Type B pancreatic cell (in vitro differentiated cells): Measurements from ENCODE around the gene PDIA6. TPM values are rescaled to one million over a fixed set of nuclear protein-coding genes. Genes with fewer than 3 reads are reported as not detected.
"Not testable (repeated sequence)": the region's sequence is repeated elsewhere in the genome, so short reads cannot be mapped to it uniquely, and the experiment has no call there.

ENCODE experiments used
- DNase-seq: peaks from one replicate; pipeline ENCODE4 v3.0.0; 2021; ENCODE audit warnings: mixed read lengths; ENCODE audit not compliant: unreplicated experiment; ENCODE audit errors: extremely low spot score
- H3K27ac Mint-ChIP-seq: 2 replicates; pipeline ENCODE4 v1.8.0; 2021; ENCODE audit warnings: mild to moderate bottlenecking, mixed read lengths
- H3K27me3 Mint-ChIP-seq: 2 replicates; pipeline ENCODE4 v1.8.0; 2021; ENCODE audit warnings: mixed read lengths
- H3K36me3 Mint-ChIP-seq: 2 replicates; pipeline ENCODE4 v1.8.0; 2021; ENCODE audit warnings: mixed read lengths
- H3K4me1 Mint-ChIP-seq: one replicate; pipeline ENCODE4 v1.8.0; 2021; ENCODE audit warnings: mixed read lengths; ENCODE audit not compliant: unreplicated experiment
- H3K4me3 Mint-ChIP-seq: 2 replicates; pipeline ENCODE4 v1.8.0; 2021; ENCODE audit warnings: mild to moderate bottlenecking, mixed read lengths
- H3K9me3 Mint-ChIP-seq: 2 replicates; pipeline ENCODE4 v1.8.0; 2021; ENCODE audit warnings: mixed read lengths
- total RNA-seq: library from RNA; stranded (reverse); gene quantifications from 2 replicates; pipeline ENCODE4 v1.2.1, GENCODE V29; 2021; ENCODE audit warnings: low replicate concordance
- TF ChIP-seq, protein P1 (sequence below): fragments of 200-600 bp; sonication (generic); conservative IDR thresholded peaks from 2 replicates; pipeline ENCODE4 v1.5.0; 2021; ENCODE audit warnings: antibody characterized with exemption, mild to moderate bottlenecking

PDIA6 gene
- total RNA-seq, 1 donor from 2014 or later, result 281 TPM

DNA sequence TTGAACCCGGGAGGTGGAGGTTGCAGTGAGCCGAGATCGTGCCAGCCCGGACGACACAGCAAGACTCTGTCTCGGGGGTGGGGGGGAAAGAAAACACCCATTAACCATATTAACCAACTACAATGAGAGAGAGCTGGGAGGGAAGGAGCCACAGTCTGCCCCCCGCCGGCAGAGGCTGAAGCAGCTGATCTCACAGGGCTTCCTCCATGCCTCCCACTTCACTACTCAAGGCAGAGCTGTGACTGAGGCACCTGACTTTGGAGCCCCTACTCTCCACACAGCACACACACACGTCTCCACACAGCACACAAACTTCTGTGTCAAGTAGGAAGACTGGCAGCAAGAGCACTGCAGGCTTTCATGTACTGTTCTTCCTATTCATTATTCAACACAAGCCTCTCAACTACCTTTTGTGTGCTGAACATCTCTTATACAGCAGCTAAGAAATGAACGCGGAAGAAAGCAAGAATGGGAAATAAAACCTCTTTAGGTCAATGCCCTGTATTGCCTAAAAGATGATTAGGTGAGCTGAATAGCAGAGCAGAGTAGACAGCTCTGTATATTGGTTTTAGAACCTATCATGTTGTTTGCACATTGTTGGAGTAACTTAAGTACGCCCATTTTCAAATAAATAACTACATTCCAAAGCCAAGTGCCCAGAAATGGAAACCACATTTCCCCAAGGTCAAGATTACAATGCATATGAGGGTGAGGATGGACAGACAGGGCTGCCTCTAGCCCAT is 26.2 kb downstream of the PDIA6 start:
- Mint-ChIP-seq H3K36me3 (peaks cover 60% of the 10 kb centered on the region), H3K9me3 (no peaks in the 10 kb centered on the region), H3K27ac (no peak overlapping the region)

GRCh38 chr2:10785260-10785659 is 27.3 kb downstream of the PDIA6 start:
- Mint-ChIP-seq H3K27me3 (no peaks in the 10 kb centered on the region), H3K9me3 (no peaks in the 10 kb centered on the region), H3K27ac (no peak overlapping the region), H3K4me3 (no peak overlapping the region), H3K36me3 (peaks cover 50% of the 10 kb centered on the region), H3K4me1 (peaks cover 2% of the 10 kb centered on the region)
- peak; percentile 37 for DNase-seq
- TF ChIP-seq, protein P1, sequence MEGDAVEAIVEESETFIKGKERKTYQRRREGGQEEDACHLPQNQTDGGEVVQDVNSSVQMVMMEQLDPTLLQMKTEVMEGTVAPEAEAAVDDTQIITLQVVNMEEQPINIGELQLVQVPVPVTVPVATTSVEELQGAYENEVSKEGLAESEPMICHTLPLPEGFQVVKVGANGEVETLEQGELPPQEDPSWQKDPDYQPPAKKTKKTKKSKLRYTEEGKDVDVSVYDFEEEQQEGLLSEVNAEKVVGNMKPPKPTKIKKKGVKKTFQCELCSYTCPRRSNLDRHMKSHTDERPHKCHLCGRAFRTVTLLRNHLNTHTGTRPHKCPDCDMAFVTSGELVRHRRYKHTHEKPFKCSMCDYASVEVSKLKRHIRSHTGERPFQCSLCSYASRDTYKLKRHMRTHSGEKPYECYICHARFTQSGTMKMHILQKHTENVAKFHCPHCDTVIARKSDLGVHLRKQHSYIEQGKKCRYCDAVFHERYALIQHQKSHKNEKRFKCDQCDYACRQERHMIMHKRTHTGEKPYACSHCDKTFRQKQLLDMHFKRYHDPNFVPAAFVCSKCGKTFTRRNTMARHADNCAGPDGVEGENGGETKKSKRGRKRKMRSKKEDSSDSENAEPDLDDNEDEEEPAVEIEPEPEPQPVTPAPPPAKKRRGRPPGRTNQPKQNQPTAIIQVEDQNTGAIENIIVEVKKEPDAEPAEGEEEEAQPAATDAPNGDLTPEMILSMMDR, result no peak

More for the DNA sequence above, 26.2 kb downstream of the PDIA6 start:
- no peaks in the 10 kb centered on the region for H3K27me3 Mint-ChIP-seq
- peaks cover 5% of the 10 kb centered on the region for H3K4me1 Mint-ChIP-seq
- TF ChIP-seq, protein P1, result no peak
- DNase-seq, result no peak
- no peak overlapping the region for H3K4me3 Mint-ChIP-seq

- Mint-ChIP-seq H3K4me1 (no peaks in the 10 kb centered on the region), H3K9me3 (no peaks in the 10 kb centered on the region), H3K4me3 (no peak overlapping the region), H3K36me3 (peaks cover 48% of the 10 kb centered on the region), H3K27ac (no peak overlapping the region), H3K27me3 (no peaks in the 10 kb centered on the region)
- TF ChIP-seq, protein P1, result no peak
- DNase-seq, result peak; percentile 36
Measured at GRCh38 chr2:10784719-10785118, 27.9 kb downstream of the PDIA6 start.

GRCh38 chr2:10783421-10783820 is 29.2 kb downstream of the PDIA6 start:
- Mint-ChIP-seq H3K9me3 (no peaks in the 10 kb centered on the region), H3K36me3 (peaks cover 36% of the 10 kb centered on the region), H3K4me3 (no peak overlapping the region), H3K27ac (no peak overlapping the region), H3K4me1 (no peaks in the 10 kb centered on the region), H3K27me3 (no peaks in the 10 kb centered on the region)
- TF ChIP-seq, protein P1, result no peak
- DNase-seq, result no peak

GRCh38 chr2:10781746-10782145 is 30.8 kb downstream of the PDIA6 start:
- no peaks in the 10 kb centered on the region for H3K4me1 Mint-ChIP-seq
- H3K27me3 Mint-ChIP-seq, result no peaks in the 10 kb centered on the region
- H3K9me3 Mint-ChIP-seq, result no peaks in the 10 kb centered on the region
- no peak overlapping the region for H3K27ac Mint-ChIP-seq
- H3K4me3 Mint-ChIP-seq, result no peak overlapping the region
- H3K36me3 Mint-ChIP-seq, result peaks cover 32% of the 10 kb centered on the region
- DNase-seq, result no peak
- TF ChIP-seq, protein P1, result no peak

DNA sequence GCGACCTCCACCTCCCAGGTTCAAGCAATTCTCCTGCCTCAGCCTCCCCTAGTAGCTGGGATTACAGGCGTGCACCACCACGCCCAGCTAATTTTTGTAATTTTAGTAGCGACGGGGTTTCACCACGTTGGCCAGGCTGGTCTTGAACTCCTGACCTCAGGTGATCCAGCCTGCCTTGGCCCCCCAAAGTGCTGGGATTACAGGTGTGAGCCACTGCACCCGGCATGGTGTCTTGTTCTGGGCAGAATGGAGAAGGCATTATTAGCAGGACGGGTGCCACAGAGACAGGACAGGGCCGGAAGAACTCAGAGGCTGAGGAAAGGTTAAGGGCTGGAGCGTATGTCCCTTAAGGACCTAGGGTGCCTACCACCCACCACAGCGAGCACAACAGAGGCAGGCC is 31.8 kb downstream of the PDIA6 start:
- H3K27me3 Mint-ChIP-seq, H3K27ac Mint-ChIP-seq, H3K4me3 Mint-ChIP-seq, H3K4me1 Mint-ChIP-seq, H3K9me3 Mint-ChIP-seq, DNase-seq: not testable (repeated sequence)
- peaks cover 27% of the 10 kb centered on the region for H3K36me3 Mint-ChIP-seq
